Heart right ventricle (tissue), 16 donors: ENCODE data around the gene CDH23. TPM values are rescaled to one million over a fixed set of nuclear protein-coding genes. Genes with fewer than 3 reads are reported as not detected.

Source experiments
- ATAC-seq, 8 donors: fragments of 200-7000 bp; cut with Tn5 transposase; one replicate each; pipeline ENCODE4 v1.9.1; 2020; ENCODE audit warnings: mild to moderate bottlenecking in 8 of 8, moderate library complexity in 8 of 8, moderate number of reproducible peaks in 1 of 8
- DNase-seq, 2 donors: peaks; one replicate each; pipeline ENCODE4 v3.0.0-alpha.2; 2020
- H3K27ac ChIP-seq, 10 donors: fragments of 200-600 bp; sonication (generic) in 2 of 10; one replicate each; pipeline versions ENCODE4 v1.5.0 to v1.8.0; 2020 to 2022; ENCODE audit warnings: mild to moderate bottlenecking in 3 of 10
- H3K27me3 ChIP-seq, 7 donors: fragments of 200-600 bp; one replicate each; pipeline ENCODE4 v1.8.0; 2021 to 2022; ENCODE audit warnings: mild to moderate bottlenecking in 2 of 7
- H3K36me3 ChIP-seq, 9 donors: fragments of 200-600 bp; sonication (generic) in 1 of 9; one replicate each; pipeline versions ENCODE4 v1.5.0 to v1.8.0; 2020 to 2022; ENCODE audit warnings: mild to moderate bottlenecking in 2 of 9
- H3K4me1 ChIP-seq, 9 donors: fragments of 200-600 bp; sonication (generic) in 1 of 9; one replicate each; pipeline versions ENCODE4 v1.5.0 to v1.8.0; 2020 to 2022; ENCODE audit warnings: mild to moderate bottlenecking in 4 of 9
- H3K4me3 ChIP-seq, 10 donors: fragments of 200-600 bp; sonication (generic) in 2 of 10; one replicate each; pipeline versions ENCODE4 v1.5.0 to v1.8.0; 2020 to 2022; ENCODE audit warnings: mild to moderate bottlenecking in 7 of 10, moderate library complexity in 2 of 10
- H3K9me3 ChIP-seq, 11 donors: fragments of 200-600 bp in 10 of 11; sonication (generic) in 2 of 11; one replicate each; pipeline versions ENCODE4 v1.5.0 to v1.8.0; 2013 to 2022; ENCODE audit warnings: mild to moderate bottlenecking in 2 of 11, control low read depth in 1 of 11, moderate library complexity in 1 of 11
- CTCF ChIP-seq, 9 donors: fragments of 200-600 bp; sonication (generic) in 2 of 9; IDR thresholded peaks; one replicate each; pipeline versions ENCODE4 v1.5.0 to v1.8.0; 2021 to 2022; ENCODE audit warnings: antibody characterized with exemption in 9 of 9, mild to moderate bottlenecking in 5 of 9, moderate library complexity in 1 of 9
- WGBS, 2 donors: extraction: QIAGEN DNeasy Blood & Tissue Kit; methylation state at CpG; one replicate each; pipeline ENCODE4 v1.1.7; 2013; ENCODE audit warnings: inconsistent platforms in 1 of 2; 5-methylcytosine and 5-hydroxymethylcytosine counted together
- intact Hi-C, 10 donors: fragments of 100-400 bp; cut with DNase I; formaldehyde crosslinking; loops; one replicate each; pipeline versions ENCODE4 v1.11.1 to v1.14.2; 2022
- polyA plus RNA-seq, 2 donors: library from polyadenylated mRNA; stranded (reverse); fragments of 200-250 nt; gene quantifications; one replicate each; pipeline ENCODE4 v1.2.3, GENCODE V29; 2013
- total RNA-seq, 10 donors: library from RNA; stranded (reverse); fragmentation: NEBNext Ultra II Directional in 3 of 10; extraction: Animal tissue kit (Norgen Biotek cat#: 25700) in 3 of 10; gene quantifications; one replicate each; pipeline versions ENCODE4 v1.2.1 to v1.2.4, GENCODE V29; 2021 to 2023
- donor health status: Arrhythmogenic right ventricular cardiomyopathy.
- donor health status: ischemic (EF 13 %, LVEDD 7.1; RV severe dilation, severe dysfunction).
- donor health status: healthy with polysubstance abuse.
- donor health status: DM: no; HTN: yes; CAD: no.
- donor health status: DM: no; HTN: no; CAD: no.
- donor health status: ischemic (EF 25% LVEDD 6.9; RV normal size, moderate dysfunction).
- donor health status: ischemic (EF 25% LVEDD 5.7; RV mildly dilated, moderate dysfunction).
- donor health status: healthy.
- donor health status: DM: yes; HTN: yes; CAD: no.
- donor health status: Ischemic cardiomyopathy.
- donor health status: ischemic (EF 35%, LVEDD 5.7; RV mildly dilated, moderate dysfunction).
- donor health status: nonischemic (EF 11% LVEDD 7.7; RV severe dilation, severe dysfunction).
- donor health status: DM: yes; HTN: yes; CAD: no.
- donor health status: PGD.
- donor health status: ischemic (EF 29% LVEDD 5.4; RV normal size, mild dysfunction).
- donor health status: nonischemic (EF 23%, LVEDD 6.1; RV moderate dilation, normal function).

CDH23 gene
- total and polyA plus RNA-seq, 12 donors: 1.1 to 7.7 (median 4.6) TPM

- Histone ChIP-seq H3K4me3 (no peak overlapping the region), H3K36me3 (no peaks in the 10 kb centered on the region), H3K4me1 (peaks cover 0 to 46% (median 28%) of the 10 kb centered on the region in 9 donors), H3K27ac (peak overlapping the region in 1 of 10 donors; percentile 30), H3K9me3 (no peaks in the 10 kb centered on the region), H3K27me3 (no peaks in the 10 kb centered on the region)
- ATAC-seq (peak in 6 of 8 donors; percentile 23 to 65 (median 38)), DNase-seq (no peak)
- intact Hi-C loops: no loop called here
- no peak for TF ChIP-seq CTCF (IDR thresholded peaks at IDR 0.05)
- 66% methylated on average over 9 of the region's 9 CpGs for WGBS, 2 donors
These were observed 71.8 kb downstream of the CDH23 start for GRCh38 chr10:71468363-71469094.

- H3K9me3 ChIP-seq: no peaks in the 10 kb centered on the region
- peaks cover 4 to 56% (median 42%) of the 10 kb centered on the region in 9 donors for H3K4me1 ChIP-seq
- no peak for TF ChIP-seq CTCF (IDR thresholded peaks at IDR 0.05)
- no peaks in the 10 kb centered on the region for H3K27me3 ChIP-seq
- 93 to 95% methylated on average over 9 of the region's 9 CpGs for WGBS, 2 donors
- H3K27ac ChIP-seq: no peak overlapping the region
- no peak for DNase-seq
- intact Hi-C loops: loop anchor here in 1 of 10 donors (10.0 kb wide), 1 partner anchor 146 kb away; no protein-coding TSS in a partner anchor
- no peak for ATAC-seq
- H3K4me3 ChIP-seq: no peak overlapping the region
- H3K36me3 ChIP-seq: no peaks in the 10 kb centered on the region
These were observed 74.3 kb downstream of the CDH23 start for GRCh38 chr10:71471006-71471405.

GRCh38 chr10:71471957-71472365 lies 75.2 kb downstream of the CDH23 start:
- Histone ChIP-seq H3K9me3 (no peaks in the 10 kb centered on the region), H3K4me3 (no peak overlapping the region), H3K36me3 (no peaks in the 10 kb centered on the region), H3K27me3 (no peaks in the 10 kb centered on the region), H3K27ac (peak overlapping the region in 5 of 10 donors; percentile 6 to 63 (median 10)), H3K4me1 (peaks cover 13 to 64% (median 51%) of the 10 kb centered on the region in 9 donors)
- 48 to 67% methylated on average over 6 of the region's 6 CpGs for WGBS, 2 donors
- ATAC-seq: no peak
- intact Hi-C loops: loop anchor here in 1 of 10 donors (10.0 kb wide), 1 partner anchor 147 kb away; no protein-coding TSS in a partner anchor
- no peak for TF ChIP-seq CTCF (IDR thresholded peaks at IDR 0.05)
- no peak for DNase-seq

GRCh38 chr10:71472466-71472865 lies 75.7 kb downstream of the CDH23 start:
- H3K27me3 ChIP-seq: no peaks in the 10 kb centered on the region
- peak in 1 of 8 donors; percentile 9 for ATAC-seq
- H3K9me3 ChIP-seq: no peaks in the 10 kb centered on the region
- peak overlapping the region in 6 of 10 donors; percentile 6 to 63 (median 14) for H3K27ac ChIP-seq
- H3K4me3 ChIP-seq: no peak overlapping the region
- 58 to 78% methylated on average over 4 of the region's 4 CpGs for WGBS, 2 donors
- no peak for TF ChIP-seq CTCF (IDR thresholded peaks at IDR 0.05)
- intact Hi-C loops: loop anchor here in 1 of 10 donors (10.0 kb wide), 1 partner anchor 148 kb away; no protein-coding TSS in a partner anchor
- no peak for DNase-seq
- peaks cover 15 to 69% (median 55%) of the 10 kb centered on the region in 9 donors for H3K4me1 ChIP-seq
- no peaks in the 10 kb centered on the region for H3K36me3 ChIP-seq
